Body of pancreas (tissue), 4 donors: ENCODE data around the gene PDLIM1.

Source experiments
- CTCF ChIP-seq, 7 experiments: fragments of 450-650 bp in 4 of 7; fragments of 200-600 bp in 3 of 7; sonication (generic) in 3 of 7; IDR thresholded peaks; one replicate each; pipeline ENCODE4 v1.5.1; 2016 to 2019; ENCODE audit warnings: antibody characterized with exemption in 7 of 7
- POLR2A ChIP-seq, 3 donors: fragments of 450-650 bp; IDR thresholded peaks; one replicate each; pipeline ENCODE4 v1.6.1; 2016; ENCODE audit warnings: antibody characterized with exemption in 3 of 3, mild to moderate bottlenecking in 2 of 3

- TF ChIP-seq CTCF (IDR thresholded peaks at IDR 0.05) (no peak), POLR2A (IDR thresholded peaks at IDR 0.05) (no peak)
Measured at GRCh38 chr10:95327367-95327766, 36.6 kb upstream of the PDLIM1 start.
